Measurements from ENCODE around the gene DNA2. TPM values are rescaled to one million over a fixed set of nuclear protein-coding genes. Genes with fewer than 3 reads are reported as not detected.

DNA2 gene
- total and polyA plus RNA-seq, 2 donors (not counting 1 experiment from before 2014, with no cell fraction given) = 1.6 to 6.5 TPM

DNA sequence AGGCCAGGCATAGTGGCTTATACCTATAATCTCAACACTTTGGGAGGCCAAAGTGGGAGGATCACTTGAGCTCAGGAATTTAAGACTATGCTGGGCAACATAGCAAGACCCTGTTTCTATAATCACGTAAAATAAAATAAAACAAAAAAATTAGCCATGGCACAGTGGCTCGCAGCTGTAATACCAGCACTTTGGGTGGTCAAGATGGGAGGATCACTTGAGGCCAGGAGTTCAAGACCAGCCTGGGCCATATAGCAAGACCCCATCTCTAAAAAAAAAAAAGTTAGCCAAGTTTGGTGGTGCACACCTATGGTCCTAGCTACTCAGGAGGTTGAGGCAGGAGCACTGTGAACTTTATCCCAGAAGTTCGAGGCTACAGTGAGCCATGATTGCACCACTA is 30.9 kb downstream of the DNA2 start:
- Histone ChIP-seq H3K4me1 (ENCODE audit: control insufficient read depth in 2 of 2, insufficient read depth in 2 of 2, low read length in 2 of 2) (no peaks in the 10 kb centered on the region), H3K27me3 (replicated peaks in 1 of 4; ENCODE audit: control extremely low read depth in 1 of 4, control insufficient read depth in 3 of 4, insufficient read depth in 4 of 4, low read length in 3 of 4) (no peaks in the 10 kb centered on the region), H3K4me2 (replicated peaks; ENCODE audit: low read depth, low read length, poor library complexity, severe bottlenecking) (no peak overlapping the region), H3K9me3 (ENCODE audit: control extremely low read depth in 1 of 3, control insufficient read depth in 2 of 3, insufficient read depth in 1 of 3, low read length in 2 of 3) (no peaks in the 10 kb centered on the region), H2AFZ (ENCODE audit: insufficient read depth, low read depth, low read length, poor library complexity, severe bottlenecking) (no peak overlapping the region), H4K20me1 (ENCODE audit: control insufficient read depth, insufficient read depth, low read length, poor library complexity, severe bottlenecking) (no peaks in the 10 kb centered on the region), H3K79me2 (ENCODE audit: control insufficient read depth, insufficient read depth, low read length) (no peaks in the 10 kb centered on the region), H3K4me3 (ENCODE audit: control extremely low read depth in 1 of 5, extremely low read depth in 1 of 5, insufficient read depth in 1 of 5, low read depth in 2 of 5, low read length in 4 of 5) (no peak overlapping the region), H3K36me3 (replicated peaks in 1 of 2; ENCODE audit: control extremely low read depth in 1 of 2, control insufficient read depth in 1 of 2, extremely low read depth in 1 of 2, insufficient read depth in 2 of 2, low read length in 1 of 2) (peaks cover 0 to under 1% of the 10 kb centered on the region in 2 experiments), H3K27ac (ENCODE audit: low read length in 2 of 2) (no peak overlapping the region), H3K9ac (ENCODE audit: low read length) (no peak overlapping the region)
- peaks cover 4% of the 10 kb centered on the region for H3K4me1 Mint-ChIP-seq
- intact Hi-C loops (cut with micrococcal nuclease) = no loop called here
- no peak overlapping the region for H3K27ac Mint-ChIP-seq
- H3K27me3 Mint-ChIP-seq = no peaks in the 10 kb centered on the region
- ChIA-PET POLR2A (no interaction called here), CTCF (no interaction called here)
- TF ChIP-seq EZH2 (IDR thresholded peaks at IDR 0.05; ENCODE audit: borderline replicate concordance, insufficient read depth, low read depth, low read length, poor library complexity, severe bottlenecking) = no peak
- TF ChIP-seq, protein P1, sequence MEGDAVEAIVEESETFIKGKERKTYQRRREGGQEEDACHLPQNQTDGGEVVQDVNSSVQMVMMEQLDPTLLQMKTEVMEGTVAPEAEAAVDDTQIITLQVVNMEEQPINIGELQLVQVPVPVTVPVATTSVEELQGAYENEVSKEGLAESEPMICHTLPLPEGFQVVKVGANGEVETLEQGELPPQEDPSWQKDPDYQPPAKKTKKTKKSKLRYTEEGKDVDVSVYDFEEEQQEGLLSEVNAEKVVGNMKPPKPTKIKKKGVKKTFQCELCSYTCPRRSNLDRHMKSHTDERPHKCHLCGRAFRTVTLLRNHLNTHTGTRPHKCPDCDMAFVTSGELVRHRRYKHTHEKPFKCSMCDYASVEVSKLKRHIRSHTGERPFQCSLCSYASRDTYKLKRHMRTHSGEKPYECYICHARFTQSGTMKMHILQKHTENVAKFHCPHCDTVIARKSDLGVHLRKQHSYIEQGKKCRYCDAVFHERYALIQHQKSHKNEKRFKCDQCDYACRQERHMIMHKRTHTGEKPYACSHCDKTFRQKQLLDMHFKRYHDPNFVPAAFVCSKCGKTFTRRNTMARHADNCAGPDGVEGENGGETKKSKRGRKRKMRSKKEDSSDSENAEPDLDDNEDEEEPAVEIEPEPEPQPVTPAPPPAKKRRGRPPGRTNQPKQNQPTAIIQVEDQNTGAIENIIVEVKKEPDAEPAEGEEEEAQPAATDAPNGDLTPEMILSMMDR (IDR thresholded peaks at IDR 0.05) = no peak
- no peak for ATAC-seq (ENCODE audit: low read depth)
- H3K9me3 Mint-ChIP-seq (ENCODE audit: insufficient read depth) = no peaks in the 10 kb centered on the region
- DNase-seq = no peak
- WGBS (ENCODE audit: insufficient coverage) = no CpG with 5 or more reads among the region's 3 CpGs
- no peak overlapping the region for H3K4me3 Mint-ChIP-seq

DNA sequence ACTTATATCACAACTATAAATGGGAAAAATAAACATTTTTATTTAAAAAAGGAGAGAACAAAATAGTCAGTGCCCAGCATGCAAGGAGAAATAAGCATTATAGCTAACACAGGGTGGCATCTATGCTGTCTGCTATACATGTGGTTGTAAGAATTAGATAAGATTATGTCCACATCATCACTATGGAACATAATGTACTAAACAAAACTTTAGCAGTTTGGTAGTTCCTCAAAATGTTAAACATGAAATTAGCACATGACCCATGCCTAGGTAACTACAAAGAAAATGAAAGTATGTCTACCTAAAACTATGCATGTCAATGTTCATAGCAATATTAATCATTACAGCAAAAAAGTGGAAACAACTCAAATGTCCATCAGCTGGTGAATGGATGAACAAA is 36.0 kb downstream of the DNA2 start:
- Histone ChIP-seq H3K79me2 (ENCODE audit: control insufficient read depth, insufficient read depth, low read length) (no peaks in the 10 kb centered on the region), H3K4me2 (replicated peaks; ENCODE audit: low read depth, low read length, poor library complexity, severe bottlenecking) (no peak overlapping the region), H3K27ac (ENCODE audit: low read length in 2 of 2) (no peak overlapping the region), H3K27me3 (replicated peaks in 1 of 4; ENCODE audit: control extremely low read depth in 1 of 4, control insufficient read depth in 3 of 4, insufficient read depth in 4 of 4, low read length in 3 of 4) (no peaks in the 10 kb centered on the region), H3K9ac (ENCODE audit: low read length) (no peak overlapping the region), H3K9me3 (ENCODE audit: control extremely low read depth in 1 of 3, control insufficient read depth in 2 of 3, insufficient read depth in 1 of 3, low read length in 2 of 3) (no peaks in the 10 kb centered on the region), H4K20me1 (ENCODE audit: control insufficient read depth, insufficient read depth, low read length, poor library complexity, severe bottlenecking) (no peaks in the 10 kb centered on the region), H2AFZ (ENCODE audit: insufficient read depth, low read depth, low read length, poor library complexity, severe bottlenecking) (no peak overlapping the region), H3K36me3 (replicated peaks in 1 of 2; ENCODE audit: control extremely low read depth in 1 of 2, control insufficient read depth in 1 of 2, extremely low read depth in 1 of 2, insufficient read depth in 2 of 2, low read length in 1 of 2) (peaks cover 0 to 2% of the 10 kb centered on the region in 2 experiments), H3K4me3 (ENCODE audit: control extremely low read depth in 1 of 5, extremely low read depth in 1 of 5, insufficient read depth in 1 of 5, low read depth in 2 of 5, low read length in 4 of 5) (no peak overlapping the region), H3K4me1 (ENCODE audit: control insufficient read depth in 2 of 2, insufficient read depth in 2 of 2, low read length in 2 of 2) (no peaks in the 10 kb centered on the region)
- POLR2A ChIA-PET = no interaction called here
- intact Hi-C loops (cut with micrococcal nuclease) = no loop called here
- no peak for ATAC-seq (ENCODE audit: low read depth)
- H3K9me3 Mint-ChIP-seq (ENCODE audit: insufficient read depth) = no peaks in the 10 kb centered on the region
- no peaks in the 10 kb centered on the region for H3K27me3 Mint-ChIP-seq
- no peak overlapping the region for H3K4me3 Mint-ChIP-seq
- H3K4me1 Mint-ChIP-seq = peaks cover 4% of the 10 kb centered on the region
- TF ChIP-seq, protein P1 (IDR thresholded peaks at IDR 0.05) = no peak
- no peak for TF ChIP-seq EZH2 (IDR thresholded peaks at IDR 0.05; ENCODE audit: borderline replicate concordance, insufficient read depth, low read depth, low read length, poor library complexity, severe bottlenecking)
- CTCF ChIA-PET = no interaction called here
- H3K27ac Mint-ChIP-seq = no peak overlapping the region
- no peak for DNase-seq

Data from B cell (primary cell).